Esophagus squamous epithelium (tissue), 4 donors: Measurements from ENCODE around the gene NIN.

Experiments
- POLR2A ChIP-seq, 4 donors: fragments of 450-650 bp; IDR thresholded peaks; one replicate each; pipeline ENCODE4 v1.6.1; 2017; ENCODE audit warnings: antibody characterized with exemption in 4 of 4, mild to moderate bottlenecking in 4 of 4, moderate library complexity in 3 of 4
- TF ChIP-seq, protein P1 (sequence below), 6 experiments: fragments of 450-650 bp in 4 of 6; fragments of 200-600 bp in 2 of 6; sonication (generic) in 2 of 6; IDR thresholded peaks; one replicate each; pipeline ENCODE4 v1.5.1; 2016 to 2019; ENCODE audit warnings: antibody characterized with exemption in 6 of 6, mild to moderate bottlenecking in 4 of 6, moderate library complexity in 4 of 6

DNA sequence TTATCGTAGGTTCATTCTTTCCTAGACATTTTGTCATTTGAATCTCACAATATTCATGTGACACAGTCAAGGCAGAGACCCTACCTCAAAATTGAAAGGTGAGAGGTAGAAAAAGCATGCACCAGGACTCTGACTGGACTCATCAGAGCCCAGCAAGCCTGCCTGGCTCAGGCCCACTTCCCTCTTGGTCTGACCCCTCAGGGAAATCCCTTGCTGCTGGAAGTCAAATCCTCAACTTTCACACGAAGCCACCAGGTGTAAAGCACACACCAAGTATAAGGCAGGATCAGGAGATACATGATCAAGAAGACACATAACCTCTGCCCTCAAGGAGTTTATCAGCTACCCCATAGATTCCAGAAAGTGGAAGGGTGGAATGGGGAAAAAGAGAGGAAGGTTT lies 18.8 kb downstream of the NIN start:
- TF ChIP-seq, protein P1, sequence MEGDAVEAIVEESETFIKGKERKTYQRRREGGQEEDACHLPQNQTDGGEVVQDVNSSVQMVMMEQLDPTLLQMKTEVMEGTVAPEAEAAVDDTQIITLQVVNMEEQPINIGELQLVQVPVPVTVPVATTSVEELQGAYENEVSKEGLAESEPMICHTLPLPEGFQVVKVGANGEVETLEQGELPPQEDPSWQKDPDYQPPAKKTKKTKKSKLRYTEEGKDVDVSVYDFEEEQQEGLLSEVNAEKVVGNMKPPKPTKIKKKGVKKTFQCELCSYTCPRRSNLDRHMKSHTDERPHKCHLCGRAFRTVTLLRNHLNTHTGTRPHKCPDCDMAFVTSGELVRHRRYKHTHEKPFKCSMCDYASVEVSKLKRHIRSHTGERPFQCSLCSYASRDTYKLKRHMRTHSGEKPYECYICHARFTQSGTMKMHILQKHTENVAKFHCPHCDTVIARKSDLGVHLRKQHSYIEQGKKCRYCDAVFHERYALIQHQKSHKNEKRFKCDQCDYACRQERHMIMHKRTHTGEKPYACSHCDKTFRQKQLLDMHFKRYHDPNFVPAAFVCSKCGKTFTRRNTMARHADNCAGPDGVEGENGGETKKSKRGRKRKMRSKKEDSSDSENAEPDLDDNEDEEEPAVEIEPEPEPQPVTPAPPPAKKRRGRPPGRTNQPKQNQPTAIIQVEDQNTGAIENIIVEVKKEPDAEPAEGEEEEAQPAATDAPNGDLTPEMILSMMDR (IDR thresholded peaks at IDR 0.05): no peak
- no peak for TF ChIP-seq POLR2A (IDR thresholded peaks at IDR 0.05)
